IPS-20b (cell line): ENCODE data around the gene TMPRSS4.

ENCODE experiments used
- H3K27ac ChIP-seq: one replicate; pipeline ENCODE4 v1.5.1; 2013; ENCODE audit warnings: low read length
- H3K27me3 ChIP-seq: 2 replicates; pipeline ENCODE4 v1.6.1; 2013; ENCODE audit warnings: mild to moderate bottlenecking, low read length, inconsistent platforms; ENCODE audit not compliant: insufficient read depth
- H3K36me3 ChIP-seq: 2 replicates; pipeline ENCODE4 v1.6.1; 2013; ENCODE audit warnings: low read depth, mild to moderate bottlenecking, inconsistent platforms, low read length, moderate library complexity; ENCODE audit not compliant: insufficient read depth
- H3K4me1 ChIP-seq: 2 replicates; pipeline ENCODE4 v1.6.1; 2013; ENCODE audit warnings: mild to moderate bottlenecking, control low read depth, inconsistent platforms, low read length, moderate library complexity; ENCODE audit not compliant: insufficient read depth
- H3K4me3 ChIP-seq: 2 replicates; pipeline ENCODE4 v1.5.1; 2013; ENCODE audit warnings: mild to moderate bottlenecking, low read length, inconsistent platforms
- H3K9ac ChIP-seq: 2 replicates; pipeline ENCODE4 v1.6.1; 2013; ENCODE audit warnings: low read depth, mild to moderate bottlenecking, inconsistent platforms, low read length, moderate library complexity
- H3K9me3 ChIP-seq: 2 replicates; pipeline ENCODE4 v1.6.1; 2013; ENCODE audit warnings: mild to moderate bottlenecking, low read depth, low read length, inconsistent platforms; ENCODE audit not compliant: insufficient read depth

Gene TMPRSS4

GRCh38 chr11:118084656-118085055 lies 7.8 kb downstream of the TMPRSS4 start:
- Histone ChIP-seq H3K4me3 (no peak overlapping the region), H3K27ac (no peak overlapping the region), H3K36me3 (no peaks in the 10 kb centered on the region), H3K9me3 (peaks cover 3% of the 10 kb centered on the region), H3K4me1 (no peaks in the 10 kb centered on the region), H3K27me3 (no peaks in the 10 kb centered on the region), H3K9ac (no peak overlapping the region)

- H3K27me3 ChIP-seq: no peaks in the 10 kb centered on the region
- H3K27ac ChIP-seq: no peak within 1 kb of the TSS
- H3K36me3 ChIP-seq: no peaks in the 10 kb centered on the region
- H3K9me3 ChIP-seq: peaks cover 3% of the 10 kb centered on the region
- H3K4me3 ChIP-seq: no peak within 1 kb of the TSS
- no peak within 1 kb of the TSS for H3K9ac ChIP-seq
- no peaks in the 10 kb centered on the region for H3K4me1 ChIP-seq
Measured at GRCh38 chr11:118086913-118087768, 10.3 kb downstream of the TMPRSS4 start, which contains the start of gene SMIM35. Gene SMIM35 (minus strand): TSS chr11:118086963. CDS start chr11:118086757, 206 bp downstream.

- H3K4me3 ChIP-seq: no peak overlapping the region
- no peak overlapping the region for H3K9ac ChIP-seq
- H3K27ac ChIP-seq: no peak overlapping the region
- H3K4me1 ChIP-seq: no peaks in the 10 kb centered on the region
- peaks cover 3% of the 10 kb centered on the region for H3K9me3 ChIP-seq
- H3K36me3 ChIP-seq: no peaks in the 10 kb centered on the region
- no peaks in the 10 kb centered on the region for H3K27me3 ChIP-seq
Measured at GRCh38 chr11:118087931-118088330, 11.1 kb downstream of the TMPRSS4 start.

GRCh38 chr11:118088531-118088930 lies 11.7 kb downstream of the TMPRSS4 start:
- peaks cover 3% of the 10 kb centered on the region for H3K9me3 ChIP-seq
- no peak overlapping the region for H3K9ac ChIP-seq
- H3K4me1 ChIP-seq: no peaks in the 10 kb centered on the region
- H3K27me3 ChIP-seq: no peaks in the 10 kb centered on the region
- H3K36me3 ChIP-seq: no peaks in the 10 kb centered on the region
- no peak overlapping the region for H3K27ac ChIP-seq
- no peak overlapping the region for H3K4me3 ChIP-seq

GRCh38 chr11:118090545-118091162 lies 13.8 kb downstream of the TMPRSS4 start:
- Histone ChIP-seq H3K9me3 (peaks cover 3% of the 10 kb centered on the region), H3K9ac (no peak overlapping the region), H3K4me3 (no peak overlapping the region), H3K36me3 (no peaks in the 10 kb centered on the region), H3K27me3 (no peaks in the 10 kb centered on the region), H3K4me1 (no peaks in the 10 kb centered on the region), H3K27ac (no peak overlapping the region)

- H3K9ac ChIP-seq: no peak overlapping the region
- no peak overlapping the region for H3K27ac ChIP-seq
- H3K36me3 ChIP-seq: no peaks in the 10 kb centered on the region
- H3K4me1 ChIP-seq: no peaks in the 10 kb centered on the region
- peaks cover 3% of the 10 kb centered on the region for H3K9me3 ChIP-seq
- H3K27me3 ChIP-seq: no peaks in the 10 kb centered on the region
- no peak overlapping the region for H3K4me3 ChIP-seq
Measured at GRCh38 chr11:118091690-118092089, 14.8 kb downstream of the TMPRSS4 start.

- H3K9ac ChIP-seq: no peak overlapping the region
- H3K9me3 ChIP-seq: no peaks in the 10 kb centered on the region; the same call in 1 of the 2 replicates
- H3K27me3 ChIP-seq: no peaks in the 10 kb centered on the region
- no peaks in the 10 kb centered on the region for H3K4me1 ChIP-seq
- H3K27ac ChIP-seq: no peak overlapping the region
- no peak overlapping the region for H3K4me3 ChIP-seq
- no peaks in the 10 kb centered on the region for H3K36me3 ChIP-seq
Measured at GRCh38 chr11:118092907-118093571, 16.2 kb downstream of the TMPRSS4 start.

- Histone ChIP-seq H3K4me1 (peaks cover 10% of the 10 kb centered on the region), H3K9me3 (no peaks in the 10 kb centered on the region), H3K36me3 (no peaks in the 10 kb centered on the region), H3K4me3 (no peak overlapping the region), H3K9ac (no peak overlapping the region), H3K27ac (no peak overlapping the region), H3K27me3 (no peaks in the 10 kb centered on the region; the same call in 1 of the 2 replicates)
Measured at GRCh38 chr11:118095493-118095892, 18.6 kb downstream of the TMPRSS4 start.

- Histone ChIP-seq H3K27ac (no peak overlapping the region), H3K9ac (no peak overlapping the region), H3K27me3 (no peaks in the 10 kb centered on the region; the same call in 1 of the 2 replicates), H3K9me3 (no peaks in the 10 kb centered on the region), H3K36me3 (no peaks in the 10 kb centered on the region), H3K4me1 (peaks cover 10% of the 10 kb centered on the region), H3K4me3 (no peak overlapping the region)
Measured at GRCh38 chr11:118095967-118096367, 19.1 kb downstream of the TMPRSS4 start.

- Histone ChIP-seq H3K9me3 (no peaks in the 10 kb centered on the region), H3K36me3 (no peaks in the 10 kb centered on the region), H3K4me3 (no peak overlapping the region), H3K27me3 (no peaks in the 10 kb centered on the region; the same call in 1 of the 2 replicates), H3K27ac (no peak overlapping the region), H3K4me1 (peaks cover 10% of the 10 kb centered on the region), H3K9ac (no peak overlapping the region)
Measured at GRCh38 chr11:118098996-118099837, 22.3 kb downstream of the TMPRSS4 start.
